ENCODE measurements around the gene SFXN5. TPM values are rescaled to one million over a fixed set of nuclear protein-coding genes. Genes with fewer than 3 reads are reported as not detected.

The SFXN5 gene
- total RNA-seq, 6 experiments from 2014 or later: 10.2 to 17.0 (median 14.7) TPM

- Mint-ChIP-seq H3K36me3 (ENCODE audit: low read depth) (no peaks in the 10 kb centered on the region), H3K4me1 (ENCODE audit: low read depth) (no peaks in the 10 kb centered on the region)
Observed at GRCh38 chr2:72921853-72922252, 149.7 kb downstream of the SFXN5 start.

DNA sequence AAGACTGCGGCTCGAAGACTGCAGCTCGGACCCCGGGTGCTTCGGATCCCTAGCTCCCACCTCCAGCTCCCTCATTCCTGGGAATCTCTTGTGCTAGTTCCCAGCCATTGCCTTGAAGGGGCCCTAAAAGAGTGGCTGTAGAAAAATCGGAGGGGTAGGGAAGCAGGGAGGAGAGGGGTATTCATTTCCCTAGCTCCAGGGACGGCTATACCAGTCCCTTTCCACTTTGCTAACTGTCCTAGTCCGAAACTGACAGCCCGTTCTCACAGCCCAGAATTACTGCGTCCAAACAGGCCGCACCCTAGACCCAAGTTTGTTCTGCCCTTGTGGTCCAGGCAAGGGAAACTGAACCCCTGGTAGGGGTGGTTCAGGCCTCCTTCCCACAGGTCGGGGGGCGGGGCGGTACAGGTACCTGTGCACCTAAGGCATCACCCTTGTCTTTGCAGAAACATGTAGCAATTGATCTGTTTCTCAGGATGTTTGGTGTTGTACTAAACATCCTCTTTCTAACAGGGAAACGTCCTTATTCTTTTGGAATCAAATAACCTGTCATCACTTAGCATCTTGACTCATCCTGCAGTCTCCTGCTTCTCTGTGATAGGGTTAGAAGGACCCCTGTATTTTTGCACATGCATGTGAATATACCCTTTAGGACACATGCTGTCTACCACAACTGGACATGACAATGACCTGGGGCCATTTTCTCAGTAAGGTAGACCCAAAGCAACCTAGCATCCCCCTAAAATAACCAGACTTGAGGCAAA lies 150.2 kb downstream of the SFXN5 start:
- Mint-ChIP-seq H3K4me3 (no peak overlapping the region), H3K4me1 (ENCODE audit: low read depth) (no peaks in the 10 kb centered on the region), H3K9me3 (no peaks in the 10 kb centered on the region), H3K36me3 (ENCODE audit: low read depth) (no peaks in the 10 kb centered on the region), H3K27ac (no peak overlapping the region), H3K27me3 (ENCODE audit: insufficient read depth) (peaks cover 71% of the 10 kb centered on the region)
- DNase-seq: no peak
- TF ChIP-seq CTCF (IDR thresholded peaks at IDR 0.05): no peak

More at GRCh38 chr2:72921853-72922252, 149.7 kb downstream of the SFXN5 start:
- TF ChIP-seq CTCF (IDR thresholded peaks at IDR 0.05): no peak
- Mint-ChIP-seq H3K27ac (no peak overlapping the region), H3K27me3 (ENCODE audit: insufficient read depth) (peaks cover 67% of the 10 kb centered on the region), H3K9me3 (no peaks in the 10 kb centered on the region), H3K4me3 (no peak overlapping the region)
- no peak for DNase-seq

- no peak for TF ChIP-seq CTCF (IDR thresholded peaks at IDR 0.05)
- no peaks in the 10 kb centered on the region for H3K4me1 Mint-ChIP-seq (ENCODE audit: low read depth)
- peaks cover 73% of the 10 kb centered on the region for H3K27me3 Mint-ChIP-seq (ENCODE audit: insufficient read depth)
- H3K4me3 Mint-ChIP-seq: no peak overlapping the region
- no peak for DNase-seq
- H3K9me3 Mint-ChIP-seq: no peaks in the 10 kb centered on the region
- H3K27ac Mint-ChIP-seq: no peak overlapping the region
- no peaks in the 10 kb centered on the region for H3K36me3 Mint-ChIP-seq (ENCODE audit: low read depth)
Observed at GRCh38 chr2:72920318-72921087, 151.0 kb downstream of the SFXN5 start.

- H3K4me3 Mint-ChIP-seq: no peak overlapping the region
- TF ChIP-seq CTCF (IDR thresholded peaks at IDR 0.05): no peak
- DNase-seq: no peak
- no peak overlapping the region for H3K27ac Mint-ChIP-seq
- peaks cover 2% of the 10 kb centered on the region; the same call in 1 of the 2 replicates for H3K4me1 Mint-ChIP-seq (ENCODE audit: low read depth)
- no peaks in the 10 kb centered on the region for H3K9me3 Mint-ChIP-seq
- no peaks in the 10 kb centered on the region for H3K36me3 Mint-ChIP-seq (ENCODE audit: low read depth)
- peaks cover 74% of the 10 kb centered on the region for H3K27me3 Mint-ChIP-seq (ENCODE audit: insufficient read depth)
Observed at GRCh38 chr2:72919414-72920317, 151.8 kb downstream of the SFXN5 start.

GRCh38 chr2:72917877-72918553 lies 153.5 kb downstream of the SFXN5 start:
- peaks cover 75% of the 10 kb centered on the region for H3K27me3 Mint-ChIP-seq (ENCODE audit: insufficient read depth)
- H3K27ac Mint-ChIP-seq: no peak overlapping the region
- no peaks in the 10 kb centered on the region for H3K36me3 Mint-ChIP-seq (ENCODE audit: low read depth)
- TF ChIP-seq CTCF (IDR thresholded peaks at IDR 0.05): no peak
- H3K4me1 Mint-ChIP-seq (ENCODE audit: low read depth): peaks cover 6% of the 10 kb centered on the region; the same call in 1 of the 2 replicates
- no peak for DNase-seq
- no peaks in the 10 kb centered on the region for H3K9me3 Mint-ChIP-seq
- H3K4me3 Mint-ChIP-seq: no peak overlapping the region
